DMS114 treated with DMSO at 0.1 percent for 48 hours (cell line): ENCODE data around the gene ATRAID.
"Not testable (repeated sequence)": the region's sequence is repeated elsewhere in the genome, so short reads cannot be mapped to it uniquely, and the experiment has no call there.

Experiments
- DNase-seq: peaks from one replicate; lab custom pipeline; 2025; ENCODE audit not compliant: unreplicated experiment; lab: John Stamatoyannopoulos, UW

Gene ATRAID

GRCh38 chr2:27194538-27195354 is 17.1 kb upstream of the ATRAID start:
- DNase-seq: no peak

- not testable (repeated sequence) for DNase-seq
Observed at GRCh38 chr2:27195799-27196198, 16.0 kb upstream of the ATRAID start.

DNA sequence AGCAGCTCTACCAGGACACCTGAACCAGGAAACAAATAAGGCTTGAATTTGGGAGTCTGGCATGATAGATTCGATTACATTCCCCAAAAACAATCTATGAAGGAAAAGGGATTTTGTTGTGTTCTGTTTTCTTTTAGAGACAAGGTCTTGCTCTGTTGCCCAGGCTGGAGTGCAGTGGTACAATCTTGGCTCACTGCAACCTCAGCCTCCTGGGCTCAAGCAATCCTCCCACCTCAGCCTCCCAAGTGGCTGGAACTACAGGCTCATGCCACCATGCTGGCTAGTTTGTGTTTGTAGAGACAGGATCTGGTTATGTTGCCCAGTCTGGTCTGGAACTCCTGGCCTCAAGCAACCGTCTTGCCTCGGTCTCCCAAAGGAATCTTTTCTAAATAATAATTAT is 13.8 kb upstream of the ATRAID start:
- not testable (repeated sequence) for DNase-seq

DNA sequence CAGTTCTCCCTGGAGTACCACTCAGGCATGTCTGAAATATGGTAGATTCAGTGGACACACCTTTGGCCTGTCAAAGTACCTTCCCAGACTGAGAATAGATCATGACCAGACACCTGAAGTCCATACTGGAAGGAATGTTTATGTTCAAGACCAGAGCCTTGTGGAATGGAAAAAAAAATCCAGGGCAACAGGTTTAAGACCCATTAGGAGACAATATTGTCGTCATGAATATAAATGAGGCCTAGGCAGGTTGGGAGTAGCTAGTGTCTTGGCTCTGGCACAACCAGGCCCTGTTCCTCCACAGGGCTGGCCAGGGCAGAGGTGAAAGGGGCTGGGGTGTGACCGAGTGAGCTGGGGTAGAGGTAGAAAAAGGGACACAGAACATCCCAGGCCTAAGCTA is 13.2 kb upstream of the ATRAID start:
- no peak for DNase-seq

GRCh38 chr2:27199241-27199640 is 12.6 kb upstream of the ATRAID start:
- DNase-seq: no peak

DNA sequence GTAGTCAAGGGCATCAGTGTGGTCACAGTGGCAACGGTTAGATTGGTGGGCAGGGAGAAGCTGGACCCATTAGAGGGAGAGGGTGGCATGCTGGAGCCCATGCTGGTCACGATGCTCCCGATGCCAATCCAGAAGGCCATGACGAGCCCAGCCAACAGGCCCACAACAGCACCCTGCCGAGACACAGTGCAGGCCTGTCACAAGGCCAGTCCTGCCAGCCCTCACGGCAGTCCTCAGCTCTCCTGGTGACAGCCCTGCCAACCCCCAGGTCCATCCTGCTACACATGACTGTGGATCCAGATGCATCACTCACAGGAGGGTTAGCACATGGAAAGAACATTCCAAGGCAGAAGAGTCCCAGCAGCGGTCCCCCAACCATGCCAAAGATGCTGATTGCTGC is 10.2 kb upstream of the ATRAID start:
- no peak for DNase-seq

GRCh38 chr2:27202854-27203253 is 9.0 kb upstream of the ATRAID start:
- no peak for DNase-seq

DNA sequence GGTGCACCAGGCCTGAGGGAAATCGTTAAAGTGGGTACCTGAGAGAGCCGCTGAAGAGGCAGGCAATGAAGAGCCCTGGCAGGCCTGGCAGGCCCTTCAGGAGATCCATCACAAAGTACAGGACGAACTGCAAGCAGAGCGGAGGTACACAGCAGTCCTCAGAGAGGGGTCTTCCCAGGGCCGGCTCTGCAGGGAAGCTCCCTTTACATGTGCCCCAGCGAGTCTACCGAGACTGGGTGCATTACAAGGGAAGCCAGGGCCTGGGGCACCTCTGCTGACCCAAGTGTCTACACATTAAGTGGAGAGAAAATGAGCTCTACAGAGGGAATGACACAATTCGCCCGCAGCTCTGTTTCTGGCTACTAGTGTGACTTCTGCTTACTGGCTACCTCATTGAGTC is 8.1 kb upstream of the ATRAID start:
- no peak for DNase-seq

DNA sequence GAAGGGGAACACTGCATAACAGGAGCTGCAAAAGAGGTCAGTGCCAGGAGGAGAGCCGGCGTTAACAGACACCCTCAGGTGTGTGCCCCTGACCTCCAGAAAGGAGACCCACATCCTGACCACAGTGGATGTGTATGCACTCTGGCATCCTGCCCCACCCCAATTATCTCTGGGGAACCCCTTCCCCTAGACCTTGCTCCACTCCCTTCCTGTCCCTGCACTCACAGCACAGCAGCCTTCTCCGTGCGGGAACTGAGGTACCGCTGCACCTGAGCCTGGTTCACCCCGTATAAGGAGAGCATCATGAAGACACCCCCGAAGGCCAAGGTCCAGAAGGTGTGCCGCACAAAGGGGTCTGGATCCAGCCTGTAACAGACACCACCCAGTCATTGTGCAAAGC is 7.3 kb upstream of the ATRAID start:
- DNase-seq: no peak

DNA sequence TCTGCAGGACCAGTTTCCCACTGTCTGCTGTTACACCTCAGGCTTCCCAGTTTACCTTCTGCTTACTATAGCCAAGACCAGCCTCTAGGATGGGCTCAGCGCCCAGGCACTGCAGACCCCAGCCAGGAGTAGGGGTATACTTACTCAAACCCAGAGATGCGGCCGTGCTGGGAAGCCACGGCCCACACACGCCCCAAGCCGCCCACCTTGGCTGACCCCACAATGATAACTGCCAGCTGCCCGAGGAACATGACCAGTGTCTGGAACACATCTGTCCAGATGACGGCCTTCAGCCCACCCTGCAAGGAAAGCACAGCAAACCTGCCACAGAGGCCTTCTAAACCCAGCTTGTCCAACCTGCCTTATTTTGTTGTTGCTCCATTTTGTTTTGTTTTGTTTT is 6.6 kb upstream of the ATRAID start:
- no peak for DNase-seq

DNA sequence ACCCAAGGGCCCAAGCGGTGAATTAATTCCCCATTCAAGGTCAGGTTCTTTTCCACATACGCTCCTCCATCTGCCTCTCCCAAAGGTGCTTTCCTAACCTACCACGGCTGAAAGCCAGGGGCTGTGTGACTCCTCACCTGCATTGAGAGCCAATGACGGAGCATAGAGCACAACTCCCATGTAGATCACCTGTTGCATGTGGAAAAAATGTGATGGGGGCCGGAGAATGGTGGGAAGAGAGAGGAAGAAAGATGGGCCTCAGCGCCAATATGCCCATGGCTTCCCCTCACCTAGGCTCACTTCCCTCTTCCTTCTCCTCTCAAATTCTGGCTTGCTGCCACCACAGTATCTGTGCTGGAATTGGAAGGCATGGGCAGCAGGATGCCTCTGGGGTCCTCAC is 5.5 kb upstream of the ATRAID start:
- no peak for DNase-seq

GRCh38 chr2:27208486-27209050 is 3.3 kb upstream of the ATRAID start:
- DNase-seq: no peak

DNA sequence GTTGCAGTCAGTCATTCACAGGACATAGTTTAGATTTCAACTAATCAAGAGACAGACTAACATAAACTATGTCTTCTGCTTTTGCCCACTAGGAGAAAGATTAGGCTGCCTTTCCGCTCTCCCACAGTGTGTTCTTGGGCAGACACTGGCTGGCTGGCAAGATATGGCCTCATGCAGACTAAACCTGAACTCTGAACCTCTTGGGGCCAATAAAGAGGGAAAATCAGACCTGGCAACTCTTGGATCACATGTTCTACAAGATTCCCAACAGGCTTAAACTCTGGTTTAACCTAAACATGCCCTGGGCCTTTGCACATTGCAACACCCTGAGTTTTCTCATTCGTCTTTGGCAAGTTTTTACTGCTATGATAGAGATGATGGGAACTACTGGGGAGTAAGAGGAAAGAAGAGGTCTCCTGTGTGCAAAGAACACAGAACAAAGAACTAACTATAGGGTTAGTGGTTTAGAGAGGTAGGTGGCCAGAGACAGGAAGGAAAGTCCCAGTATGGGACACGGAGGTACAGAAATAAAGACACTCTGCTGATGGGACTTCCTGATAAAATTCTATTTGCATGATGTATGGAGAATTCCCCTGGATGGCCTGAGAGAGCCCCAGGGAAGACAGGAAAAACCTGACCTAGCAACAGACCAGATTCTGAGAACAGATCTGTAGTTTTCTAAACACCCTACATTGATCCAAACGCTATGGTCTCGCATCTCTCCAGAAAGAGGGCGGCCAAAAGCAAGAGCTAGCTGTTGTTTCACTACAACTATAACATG is 2.0 kb upstream of the ATRAID start:
- no peak for DNase-seq

DNA sequence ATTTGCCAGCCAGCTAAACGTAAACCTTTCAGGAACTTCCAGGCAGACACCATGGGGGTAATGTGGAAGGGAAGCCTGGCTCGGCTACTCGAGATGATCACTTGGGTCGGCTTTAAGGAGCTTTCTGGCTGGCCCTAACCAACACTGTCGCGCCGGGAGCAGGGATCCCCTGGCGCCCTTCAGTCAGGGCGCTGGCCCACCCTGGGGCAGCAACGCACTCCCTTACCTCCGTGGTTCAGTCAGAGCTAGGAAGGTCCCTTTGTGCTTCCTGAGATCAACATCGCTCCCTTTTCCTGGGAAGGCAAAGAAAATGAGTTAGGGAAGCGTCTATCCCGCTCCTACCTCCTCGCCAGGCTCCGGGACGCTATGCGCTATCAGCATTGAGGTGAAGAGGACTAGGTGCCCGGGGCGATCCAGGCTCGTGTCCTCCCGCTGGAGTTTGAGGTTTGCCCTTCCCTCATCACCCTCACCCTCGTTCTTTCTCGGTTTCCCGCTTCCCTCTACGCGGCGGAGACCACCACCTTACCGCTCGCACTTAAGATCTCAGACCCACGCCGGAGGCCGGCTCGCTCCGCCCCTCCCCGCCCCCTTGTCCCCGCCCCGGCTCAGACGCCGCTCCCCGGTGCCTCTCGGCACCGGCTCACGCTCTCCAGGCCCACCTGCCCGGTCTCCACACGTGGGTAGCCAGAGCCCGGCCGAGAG is 449 bp upstream of the ATRAID start:
- DNase-seq: no peak

GRCh38 chr2:27212626-27213471 is 1.0 kb downstream of the ATRAID start:
- peak; percentile 38 for DNase-seq

DNA sequence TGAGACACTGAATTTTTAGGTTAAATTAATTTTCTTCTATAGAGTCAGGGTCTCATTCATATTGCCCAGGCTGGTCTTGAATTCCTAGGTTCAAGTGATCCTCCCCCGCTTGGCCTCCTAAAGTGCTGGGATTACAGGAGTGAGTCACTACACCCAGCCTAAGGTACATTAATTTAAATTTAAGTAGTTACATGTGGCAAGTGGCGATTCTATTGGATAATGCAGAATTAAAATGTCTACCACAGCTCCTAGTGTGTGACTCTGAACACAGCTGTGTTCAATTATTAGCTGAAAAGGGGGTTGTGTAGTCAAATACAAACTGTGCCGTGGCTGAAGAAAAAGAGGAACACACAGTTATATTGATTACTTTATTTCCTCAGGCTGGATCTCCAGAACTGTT is 3.1 kb downstream of the ATRAID start:
- no peak for DNase-seq

DNA sequence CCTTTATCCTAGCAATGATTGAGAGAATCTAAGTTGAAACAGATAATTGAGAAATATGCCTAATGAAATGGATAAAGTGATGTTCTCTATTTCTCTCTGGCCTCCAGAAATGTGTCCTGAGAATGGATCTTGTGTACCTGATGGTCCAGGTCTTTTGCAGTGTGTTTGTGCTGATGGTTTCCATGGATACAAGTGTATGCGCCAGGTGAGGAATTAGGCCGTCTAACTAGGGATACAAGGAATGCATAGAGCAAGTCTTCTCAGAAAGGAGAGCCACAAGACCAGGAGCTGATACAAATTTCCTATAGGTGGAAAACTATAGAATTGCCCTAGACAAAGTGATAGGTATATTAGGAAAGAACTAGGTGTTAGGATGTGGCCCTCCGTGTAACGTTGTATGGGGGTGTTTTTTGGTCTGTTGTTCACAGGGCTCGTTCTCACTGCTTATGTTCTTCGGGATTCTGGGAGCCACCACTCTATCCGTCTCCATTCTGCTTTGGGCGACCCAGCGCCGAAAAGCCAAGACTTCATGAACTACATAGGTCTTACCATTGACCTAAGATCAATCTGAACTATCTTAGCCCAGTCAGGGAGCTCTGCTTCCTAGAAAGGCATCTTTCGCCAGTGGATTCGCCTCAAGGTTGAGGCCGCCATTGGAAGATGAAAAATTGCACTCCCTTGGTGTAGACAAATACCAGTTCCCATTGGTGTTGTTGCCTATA is 4.7 kb downstream of the ATRAID start:
- no peak for DNase-seq

DNA sequence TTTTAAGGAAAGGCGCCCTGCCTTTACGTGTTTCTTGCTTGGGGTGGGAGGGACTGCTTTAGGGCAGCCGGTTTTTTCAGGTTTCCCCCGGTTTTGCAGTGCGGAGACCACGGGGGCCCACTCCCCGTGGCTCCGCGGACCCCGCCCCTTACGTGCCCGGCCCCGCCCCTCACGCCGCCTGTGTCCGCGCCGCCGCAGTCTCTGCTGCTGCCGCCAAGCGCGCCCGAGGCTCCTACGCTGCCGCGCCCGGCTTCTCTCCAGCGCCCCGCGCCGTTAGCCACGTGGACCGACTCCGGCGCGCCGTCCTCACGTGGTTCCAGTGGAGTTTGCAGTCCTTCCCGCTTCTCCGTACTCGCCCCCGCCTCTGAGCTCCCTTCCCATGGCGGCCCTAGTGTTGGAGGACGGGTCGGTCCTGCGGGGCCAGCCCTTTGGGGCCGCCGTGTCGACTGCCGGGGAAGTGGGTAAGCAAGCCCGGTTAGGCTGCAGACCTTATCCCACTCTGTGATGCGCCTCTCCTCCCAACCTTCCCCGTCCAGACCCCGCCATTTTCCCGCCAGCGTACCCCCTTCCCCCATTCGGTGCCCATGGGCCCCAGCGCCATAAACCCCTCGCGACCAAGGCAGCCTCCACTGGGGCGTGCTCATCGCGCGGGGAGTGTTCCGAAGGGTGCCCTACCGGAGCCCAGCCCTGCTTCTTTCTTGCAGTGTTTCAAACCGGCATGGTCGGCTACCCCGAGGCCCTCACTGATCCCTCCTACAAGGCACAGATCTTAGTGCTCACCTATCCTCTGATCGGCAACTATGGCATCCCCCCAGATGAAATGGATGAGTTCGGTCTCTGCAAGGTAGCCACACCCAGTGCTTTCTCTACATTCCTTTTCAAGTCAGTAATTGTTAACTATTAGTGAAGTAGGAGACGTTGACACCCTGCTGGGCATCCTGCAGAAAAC is 5.6 kb downstream of the ATRAID start, which contains the start of gene CAD:
Gene CAD (plus strand): TSS at position 197 of the 949 bp plus-strand sequence. CDS start 183 bp downstream, at position 380.
- DNase-seq: peak; percentile 83

DNA sequence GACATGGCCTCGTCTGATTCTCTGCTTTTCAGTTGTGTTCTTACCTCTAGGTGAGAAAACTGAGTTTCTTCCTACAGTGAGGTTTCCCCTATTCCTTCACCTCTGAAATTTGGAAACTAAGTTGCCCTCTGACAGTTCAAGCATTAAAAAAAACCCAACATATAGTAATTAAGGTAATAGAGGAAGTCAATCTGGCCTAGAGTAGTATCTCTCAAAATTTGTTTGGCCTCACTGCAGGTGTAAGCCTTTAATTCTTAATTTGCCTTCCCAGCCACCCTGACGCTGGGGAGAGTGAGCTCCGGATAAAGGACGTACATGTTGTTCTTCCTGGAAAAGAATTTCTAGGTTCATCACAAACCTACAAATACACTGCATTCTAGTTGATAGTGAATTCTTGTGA is 6.8 kb downstream of the ATRAID start:
- DNase-seq: no peak
